NCI-H2196 (cell line): Measurements from ENCODE around the gene PDCD11.
"Not testable (repeated sequence)": the region's sequence is repeated elsewhere in the genome, so short reads cannot be mapped to it uniquely, and the experiment has no call there.

Experiments used
- DNase-seq: peaks from one replicate; lab custom pipeline; 2025; ENCODE audit not compliant: unreplicated experiment; lab: John Stamatoyannopoulos, UW

Gene PDCD11

DNA sequence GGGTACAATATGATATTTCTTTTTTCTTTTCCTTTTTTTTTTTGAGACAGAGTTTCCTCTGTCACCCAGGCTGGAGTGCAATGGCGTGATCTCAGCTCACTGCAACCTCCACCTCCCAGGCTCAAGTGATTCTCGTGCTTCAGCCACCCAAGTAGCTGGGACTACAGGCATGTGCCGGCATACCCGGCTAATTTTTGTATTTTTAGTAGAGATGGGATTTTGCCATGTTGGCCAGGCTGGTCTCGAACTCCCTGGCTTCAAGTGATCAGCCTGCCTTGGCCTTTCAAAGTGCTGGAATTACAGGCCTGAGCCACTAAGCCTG is 20.7 kb downstream of the PDCD11 start:
- not testable (repeated sequence) for DNase-seq

GRCh38 chr10:103417601-103418000 is 21.2 kb downstream of the PDCD11 start:
- no peak for DNase-seq

GRCh38 chr10:103419101-103419500 is 22.7 kb downstream of the PDCD11 start:
- no peak for DNase-seq

DNA sequence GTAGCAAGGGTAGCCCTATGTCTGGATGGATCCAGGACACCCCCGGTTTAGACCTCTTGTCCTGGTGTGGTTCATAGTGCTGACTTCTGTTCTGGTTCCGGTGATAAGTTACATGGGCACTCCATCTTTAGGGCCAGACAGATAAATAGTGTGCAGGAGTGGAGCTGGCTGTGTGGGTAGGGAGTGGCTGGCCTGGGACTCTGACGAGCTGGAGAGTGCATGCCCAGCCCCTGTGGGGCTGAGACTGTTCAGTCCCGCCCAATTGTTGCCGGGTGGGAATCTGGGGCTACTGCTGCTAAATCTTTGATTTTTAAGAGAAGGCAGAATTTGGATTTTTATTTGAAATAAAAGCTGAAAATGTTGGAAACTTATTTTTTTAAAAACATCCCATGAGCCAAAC is 27.3 kb downstream of the PDCD11 start:
- DNase-seq = no peak

DNA sequence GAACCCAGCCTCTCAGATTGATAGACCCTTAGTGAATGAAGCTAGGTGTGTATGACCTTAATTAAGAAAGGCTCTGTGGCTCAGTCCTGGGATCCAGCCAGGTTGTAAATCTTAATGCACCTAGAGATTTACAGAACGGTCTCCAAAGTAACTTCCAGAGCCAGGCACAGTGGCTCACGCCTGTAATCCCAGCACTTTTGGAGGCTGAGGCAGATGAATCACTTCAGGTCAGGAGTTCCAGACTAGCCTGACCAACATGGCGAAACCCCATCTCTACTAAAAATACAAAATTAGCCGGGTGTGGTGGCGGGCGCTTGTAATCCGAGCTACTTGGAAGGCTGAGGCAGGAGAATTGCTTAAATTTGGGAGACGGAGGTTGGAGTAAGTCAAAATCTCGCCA is 31.4 kb downstream of the PDCD11 start:
- no peak for DNase-seq

- DNase-seq = no peak
Observed at GRCh38 chr10:103428989-103429643, 32.7 kb downstream of the PDCD11 start.

DNA sequence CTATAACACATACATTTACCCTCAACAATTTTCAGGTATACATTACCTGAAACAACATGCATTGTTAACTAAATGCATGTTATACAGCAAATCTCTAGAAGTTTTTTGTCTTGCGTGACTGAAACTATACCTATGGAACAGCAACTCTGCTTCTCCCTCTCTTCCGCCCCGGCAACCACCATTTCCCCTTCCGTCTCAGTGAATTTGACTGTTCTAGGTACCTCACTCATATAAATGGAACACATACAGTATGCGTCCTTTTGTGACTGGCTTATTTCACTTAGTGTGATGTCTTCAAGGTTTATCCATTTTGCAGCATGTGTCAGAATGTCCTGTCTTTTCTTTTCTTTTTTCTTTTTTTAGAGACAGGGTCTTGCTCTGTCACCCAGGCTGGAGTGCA is 33.2 kb downstream of the PDCD11 start:
- no peak for DNase-seq

DNA sequence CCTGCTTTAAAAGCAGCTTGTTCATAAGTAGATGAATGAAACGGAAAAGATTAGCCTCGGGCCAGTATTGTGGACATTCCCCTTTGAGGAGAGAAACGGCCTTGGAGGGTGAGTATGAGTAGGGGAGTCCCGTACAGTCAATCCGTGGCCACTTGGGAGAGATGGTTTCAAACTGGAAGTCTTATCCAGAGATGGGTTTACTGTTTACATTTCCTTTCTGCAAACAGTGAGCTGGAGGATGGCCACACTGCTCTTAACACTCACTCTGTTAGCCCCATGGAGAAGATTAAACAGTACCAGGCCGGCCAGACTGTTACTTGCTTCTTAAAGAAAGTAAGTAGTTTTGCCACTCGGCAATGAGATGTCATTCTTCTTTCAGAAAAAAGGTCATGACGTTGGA is 35.5 kb downstream of the PDCD11 start:
- DNase-seq = no peak

- no peak for DNase-seq
Observed at GRCh38 chr10:103433858-103434257, 37.4 kb downstream of the PDCD11 start.

GRCh38 chr10:103439776-103440175 is 43.4 kb downstream of the PDCD11 start:
- DNase-seq = no peak

DNA sequence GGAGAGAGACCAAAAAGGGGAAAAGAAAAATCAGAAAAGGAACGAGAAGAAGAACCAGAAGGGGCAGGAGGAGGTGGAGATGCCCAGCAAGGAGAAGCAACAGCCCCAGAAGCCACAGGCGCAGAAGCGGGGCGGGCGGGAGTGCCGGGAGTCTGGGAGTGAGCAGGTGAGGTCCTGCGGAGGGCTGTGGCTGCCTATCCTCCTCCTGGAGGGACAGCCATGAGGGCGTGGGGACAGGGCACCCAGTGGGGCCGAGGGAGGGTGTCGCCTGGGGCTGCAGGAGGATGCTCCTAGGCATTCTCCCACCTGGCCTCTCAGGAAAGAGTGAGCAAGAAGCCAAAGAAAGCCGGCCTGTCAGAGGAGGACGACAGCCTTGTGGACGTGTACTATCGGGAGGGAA is 44.0 kb downstream of the PDCD11 start:
- DNase-seq = no peak

GRCh38 chr10:103441206-103441605 is 44.8 kb downstream of the PDCD11 start:
- DNase-seq = no peak

DNA sequence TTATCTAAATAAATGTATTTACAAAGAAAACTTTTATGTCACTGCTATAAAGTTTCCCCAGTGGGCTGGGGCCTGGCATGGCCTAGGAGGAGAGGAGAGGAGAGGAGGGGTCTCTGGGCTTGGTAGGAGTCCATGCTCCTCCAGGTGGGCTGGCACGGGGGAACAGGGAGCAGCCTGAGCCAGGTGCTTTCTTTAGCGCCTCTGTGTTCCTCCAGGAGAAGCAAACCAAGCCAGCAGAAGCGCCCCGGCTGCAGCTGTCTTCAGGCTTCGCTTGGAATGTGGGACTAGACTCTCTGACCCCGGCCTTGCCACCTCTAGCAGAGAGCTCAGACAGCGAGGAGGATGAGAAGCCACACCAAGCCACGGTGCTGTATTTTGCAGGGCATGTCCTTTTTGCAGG is 45.2 kb downstream of the PDCD11 start:
- DNase-seq = no peak

GRCh38 chr10:103442031-103442461 is 45.6 kb downstream of the PDCD11 start:
- DNase-seq = no peak

DNA sequence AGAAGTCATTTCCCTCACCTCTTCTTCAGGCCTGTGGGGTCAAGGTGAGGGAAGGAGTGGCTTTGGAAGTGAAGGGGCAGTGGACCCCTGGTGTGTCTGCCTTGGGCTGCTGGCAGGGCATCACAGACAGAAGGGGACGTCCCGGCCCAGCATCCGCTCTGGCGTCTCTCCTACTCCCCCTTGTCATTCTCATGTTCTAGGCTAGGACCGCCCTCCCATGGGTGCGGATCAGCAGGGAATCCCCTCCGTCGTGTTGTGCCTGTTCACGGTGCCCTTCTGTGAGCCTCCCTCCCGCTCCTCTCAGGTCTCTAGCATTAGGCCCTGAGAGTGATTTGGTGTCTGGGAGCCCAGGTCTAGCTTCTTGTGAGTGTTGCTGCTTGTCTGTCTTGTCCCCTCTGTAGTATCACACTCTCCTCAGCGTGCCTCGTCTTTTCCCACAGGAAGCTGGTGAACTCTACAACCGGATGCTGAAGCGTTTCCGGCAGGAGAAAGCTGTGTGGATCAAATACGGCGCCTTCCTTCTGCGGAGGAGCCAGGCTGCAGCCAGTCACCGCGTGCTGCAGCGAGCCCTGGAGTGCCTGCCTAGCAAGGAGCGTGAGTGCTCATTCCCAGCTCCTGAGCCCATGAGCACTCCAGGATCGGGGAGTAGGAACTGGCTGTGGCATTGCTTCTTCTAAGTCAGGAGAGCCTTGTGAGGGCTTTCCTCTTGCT is 47.2 kb downstream of the PDCD11 start:
- no peak for DNase-seq

DNA sequence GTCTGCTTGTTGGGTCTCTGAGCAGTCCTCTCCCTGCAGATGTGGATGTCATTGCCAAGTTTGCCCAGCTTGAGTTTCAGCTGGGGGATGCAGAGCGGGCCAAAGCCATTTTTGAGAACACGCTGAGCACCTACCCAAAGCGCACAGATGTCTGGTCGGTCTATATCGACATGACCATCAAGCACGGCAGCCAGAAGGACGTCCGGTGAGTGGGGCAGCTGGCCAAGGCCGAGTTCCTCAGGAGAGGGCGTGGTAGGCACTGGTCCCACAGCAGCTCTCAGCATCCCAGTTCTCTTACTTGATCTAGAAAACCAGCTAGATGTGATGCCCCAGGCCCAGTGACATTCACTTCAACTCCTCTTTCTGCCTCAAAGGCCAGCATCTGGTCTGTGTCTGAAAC is 48.1 kb downstream of the PDCD11 start:
- no peak for DNase-seq

- DNase-seq = no peak
Observed at GRCh38 chr10:103445366-103445765, 48.9 kb downstream of the PDCD11 start.

- no peak for DNase-seq
Observed at GRCh38 chr10:103445767-103446567, 49.5 kb downstream of the PDCD11 start.

DNA sequence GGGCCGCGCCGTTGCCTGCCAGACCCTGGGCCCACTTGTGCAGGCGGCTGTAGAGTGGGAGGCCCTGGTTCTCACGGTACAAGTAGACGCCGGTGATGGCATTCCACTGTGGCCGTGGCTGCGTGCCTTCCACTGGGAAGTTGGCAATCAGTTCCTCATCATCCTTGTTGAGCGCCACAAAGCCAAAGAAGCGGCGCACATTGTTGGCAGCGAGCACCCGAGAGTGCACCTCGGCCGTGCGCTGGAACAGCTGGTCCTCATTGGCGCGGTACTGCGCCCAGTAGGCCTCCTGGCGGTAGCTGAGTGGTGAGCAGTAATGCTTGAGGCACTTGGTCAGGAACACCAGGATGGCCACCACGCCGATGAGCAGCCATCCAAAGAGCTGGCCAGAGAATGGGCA is 50.8 kb downstream of the PDCD11 start:
- DNase-seq = no peak

- DNase-seq = no peak
Observed at GRCh38 chr10:103448746-103449145, 52.3 kb downstream of the PDCD11 start.

DNA sequence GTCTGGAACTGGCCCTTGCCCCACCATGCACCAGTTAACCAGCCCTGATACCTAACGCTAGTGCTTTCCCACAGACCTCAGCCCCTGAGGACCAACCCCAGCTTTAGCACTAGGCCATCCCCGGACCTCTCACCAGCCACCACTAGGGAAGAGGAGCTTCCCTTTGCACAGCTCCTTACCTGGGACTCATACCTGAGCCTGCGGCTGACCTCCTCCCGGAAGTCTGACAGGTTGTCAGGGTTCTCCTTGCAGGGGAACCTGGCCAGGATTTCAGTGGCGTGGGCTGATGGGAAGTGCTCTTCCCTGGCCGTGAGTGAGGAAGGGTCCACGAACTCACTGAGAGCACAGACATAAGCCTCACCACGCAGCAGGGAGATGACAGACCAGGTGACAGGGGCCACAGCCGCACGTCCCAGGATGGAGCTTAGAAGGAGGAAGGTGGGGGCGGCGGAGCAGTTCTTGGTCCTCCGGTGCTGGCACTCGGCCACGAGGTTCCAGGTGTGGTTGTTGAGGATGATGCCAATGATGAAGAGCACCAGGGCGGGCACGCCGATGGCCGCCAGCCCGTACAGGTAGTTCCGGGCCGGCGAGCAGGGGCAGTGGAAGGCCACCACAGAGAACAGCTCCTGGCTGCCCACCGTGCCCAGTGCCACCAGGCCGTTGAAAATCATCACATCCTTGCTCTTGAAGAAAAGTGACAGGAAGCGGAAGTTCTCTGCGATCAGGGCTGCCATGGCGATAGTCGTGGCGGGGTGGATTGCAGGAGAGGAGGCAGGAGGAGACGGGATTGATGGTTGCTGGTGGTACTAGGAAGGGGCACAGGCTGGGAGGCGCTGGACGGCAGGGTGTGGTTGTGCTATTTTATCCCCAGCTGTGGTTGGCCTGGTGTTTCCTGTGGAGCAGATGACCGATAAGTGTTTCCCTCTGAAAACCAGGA is 53.0 kb downstream of the PDCD11 start:
- DNase-seq = no peak
